ENCODE data around the gene C12orf54. TPM values are rescaled to one million over a fixed set of nuclear protein-coding genes. Genes with fewer than 3 reads are reported as not detected.
"Not testable (repeated sequence)": the region's sequence is repeated elsewhere in the genome, so short reads cannot be mapped to it uniquely, and the experiment has no call there.

The C12orf54 gene
- total RNA-seq, 1 donor from 2014 or later, result not detected

GRCh38 chr12:48455116-48455515 lies 27.2 kb upstream of the C12orf54 start:
- ATAC-seq (ENCODE audit: low read depth) (no peak), DNase-seq (no peak)
- Mint-ChIP-seq H3K9me3 (peaks cover 2% of the 10 kb centered on the region), H3K4me1 (no peaks in the 10 kb centered on the region), H3K27ac (no peak overlapping the region), H3K36me3 (ENCODE audit: low read depth) (no peaks in the 10 kb centered on the region), H3K27me3 (peaks cover 21% of the 10 kb centered on the region), H3K4me3 (no peak overlapping the region)
- ChIA-PET CTCF (no interaction called here), POLR2A (no interaction called here)
- TF ChIP-seq, protein P1, sequence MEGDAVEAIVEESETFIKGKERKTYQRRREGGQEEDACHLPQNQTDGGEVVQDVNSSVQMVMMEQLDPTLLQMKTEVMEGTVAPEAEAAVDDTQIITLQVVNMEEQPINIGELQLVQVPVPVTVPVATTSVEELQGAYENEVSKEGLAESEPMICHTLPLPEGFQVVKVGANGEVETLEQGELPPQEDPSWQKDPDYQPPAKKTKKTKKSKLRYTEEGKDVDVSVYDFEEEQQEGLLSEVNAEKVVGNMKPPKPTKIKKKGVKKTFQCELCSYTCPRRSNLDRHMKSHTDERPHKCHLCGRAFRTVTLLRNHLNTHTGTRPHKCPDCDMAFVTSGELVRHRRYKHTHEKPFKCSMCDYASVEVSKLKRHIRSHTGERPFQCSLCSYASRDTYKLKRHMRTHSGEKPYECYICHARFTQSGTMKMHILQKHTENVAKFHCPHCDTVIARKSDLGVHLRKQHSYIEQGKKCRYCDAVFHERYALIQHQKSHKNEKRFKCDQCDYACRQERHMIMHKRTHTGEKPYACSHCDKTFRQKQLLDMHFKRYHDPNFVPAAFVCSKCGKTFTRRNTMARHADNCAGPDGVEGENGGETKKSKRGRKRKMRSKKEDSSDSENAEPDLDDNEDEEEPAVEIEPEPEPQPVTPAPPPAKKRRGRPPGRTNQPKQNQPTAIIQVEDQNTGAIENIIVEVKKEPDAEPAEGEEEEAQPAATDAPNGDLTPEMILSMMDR (IDR thresholded peaks at IDR 0.05), result no peak
- intact Hi-C loops (cut with micrococcal nuclease), result no loop called here

- Mint-ChIP-seq H3K27ac (no peak overlapping the region), H3K27me3 (peaks cover 28% of the 10 kb centered on the region), H3K4me3 (no peak overlapping the region), H3K9me3 (peaks cover 3% of the 10 kb centered on the region), H3K4me1 (no peaks in the 10 kb centered on the region), H3K36me3 (ENCODE audit: low read depth) (no peaks in the 10 kb centered on the region)
- TF ChIP-seq, protein P1 (IDR thresholded peaks at IDR 0.05), result no peak
- ChIA-PET POLR2A (no interaction called here), CTCF (no interaction called here)
- ATAC-seq (ENCODE audit: low read depth) (no peak), DNase-seq (no peak)
- intact Hi-C loops (cut with micrococcal nuclease), result no loop called here
Measured at GRCh38 chr12:48459259-48459658, 23.0 kb upstream of the C12orf54 start.

DNA sequence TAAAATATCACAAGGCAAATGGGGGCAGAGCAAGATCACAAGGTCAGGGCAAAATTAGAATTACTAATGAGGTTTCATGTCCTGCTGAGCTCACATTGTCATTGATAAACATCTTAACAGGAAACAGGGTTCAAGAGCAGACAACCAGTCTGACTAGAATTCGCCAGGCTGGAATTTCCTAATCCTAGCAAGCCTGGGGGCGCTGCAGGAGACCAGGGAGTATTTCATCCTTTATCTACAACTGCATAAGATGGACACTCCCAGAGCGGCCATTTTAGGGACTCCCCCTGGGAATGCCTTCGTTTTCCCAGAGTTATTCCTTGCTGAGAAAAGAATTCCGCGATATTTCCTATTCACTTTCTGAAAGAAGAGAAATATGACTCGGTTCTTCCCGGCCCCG lies 13.3 kb upstream of the C12orf54 start:
- intact Hi-C loops (cut with micrococcal nuclease); H3K27ac Mint-ChIP-seq; DNase-seq; ATAC-seq (ENCODE audit: low read depth); H3K4me1 Mint-ChIP-seq; POLR2A ChIA-PET; H3K36me3 Mint-ChIP-seq (ENCODE audit: low read depth); CTCF ChIA-PET; H3K4me3 Mint-ChIP-seq; H3K27me3 Mint-ChIP-seq: not testable (repeated sequence)
- peaks cover 33% of the 10 kb centered on the region for H3K9me3 Mint-ChIP-seq

- no peak within 1 kb of the TSS for H3K27ac Mint-ChIP-seq
- H3K4me1 Mint-ChIP-seq, result no peaks in the 10 kb centered on the region
- ChIA-PET POLR2A (no interaction called here), CTCF (no interaction called here)
- DNase-seq, result no peak
- intact Hi-C loops (cut with micrococcal nuclease), result no loop called here
- no peak within 1 kb of the TSS for H3K4me3 Mint-ChIP-seq
- H3K36me3 Mint-ChIP-seq (ENCODE audit: low read depth), result peaks cover 3% of the 10 kb centered on the region
- ATAC-seq (ENCODE audit: low read depth), result no peak
- TF ChIP-seq, protein P1 (IDR thresholded peaks at IDR 0.05), result no peak
- peaks cover 18% of the 10 kb centered on the region for H3K27me3 Mint-ChIP-seq
- peaks cover 31% of the 10 kb centered on the region for H3K9me3 Mint-ChIP-seq
Measured at GRCh38 chr12:48472259-48472658, 10.0 kb upstream of the C12orf54 start, which contains the start of gene ANP32D. Gene ANP32D, plus strand, starts transcription at chr12:48472559. Its CDS starts 106 bp downstream, at chr12:48472665.

DNA sequence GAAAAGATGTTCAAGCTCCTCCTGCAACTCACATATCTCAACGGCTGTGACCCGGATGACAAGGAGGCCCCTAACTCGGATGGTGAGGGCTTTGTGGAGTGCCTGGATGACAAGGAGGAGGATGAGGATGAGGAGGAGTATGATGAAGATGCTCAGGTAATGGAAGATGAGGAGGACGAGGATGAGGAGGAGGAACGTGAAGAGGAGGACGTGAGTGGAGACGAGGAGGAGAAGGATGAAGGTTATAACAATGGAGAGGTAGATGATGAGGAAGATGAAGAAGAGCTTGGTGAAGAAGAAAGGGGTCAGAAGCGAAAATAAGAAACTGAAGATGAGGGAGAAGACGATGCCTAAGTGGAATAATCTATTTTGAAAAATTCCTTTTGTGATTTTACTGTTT lies 9.2 kb upstream of the C12orf54 start:
- TF ChIP-seq, protein P1 (IDR thresholded peaks at IDR 0.05), result no peak
- Mint-ChIP-seq H3K4me3 (no peak overlapping the region), H3K36me3 (ENCODE audit: low read depth) (peaks cover 3% of the 10 kb centered on the region), H3K27me3 (peaks cover 21% of the 10 kb centered on the region), H3K27ac (no peak overlapping the region), H3K9me3 (peaks cover 28% of the 10 kb centered on the region), H3K4me1 (no peaks in the 10 kb centered on the region)
- ChIA-PET CTCF (no interaction called here), POLR2A (no interaction called here)
- intact Hi-C loops (cut with micrococcal nuclease), result no loop called here
- ATAC-seq (ENCODE audit: low read depth) (no peak), DNase-seq (no peak)

DNA sequence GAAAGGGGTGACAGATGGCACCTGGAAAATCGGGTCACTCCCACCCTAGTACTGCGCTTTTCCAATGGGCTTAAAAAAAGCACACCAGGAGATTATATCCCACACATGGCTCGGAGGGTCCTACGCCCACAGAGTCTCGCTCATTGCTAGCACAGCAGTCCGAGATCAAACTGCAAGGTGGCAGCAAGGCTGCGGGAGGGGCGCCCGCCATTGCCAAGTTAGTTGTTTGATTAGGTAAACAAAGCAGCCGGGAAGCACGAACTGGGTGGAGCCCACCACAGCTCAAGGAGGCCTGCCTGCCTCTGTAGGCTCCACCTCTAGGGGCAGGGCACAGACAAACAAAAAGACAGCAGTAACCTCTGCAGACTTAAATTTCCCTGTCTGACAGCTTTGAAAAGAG lies 7.8 kb upstream of the C12orf54 start:
- H3K4me1 Mint-ChIP-seq; H3K27ac Mint-ChIP-seq; intact Hi-C loops (cut with micrococcal nuclease); H3K36me3 Mint-ChIP-seq (ENCODE audit: low read depth); POLR2A ChIA-PET; ATAC-seq (ENCODE audit: low read depth); DNase-seq; CTCF ChIA-PET; H3K4me3 Mint-ChIP-seq: not testable (repeated sequence)
- Mint-ChIP-seq H3K9me3 (peaks cover 20% of the 10 kb centered on the region), H3K27me3 (peaks cover 21% of the 10 kb centered on the region)
